Hematopoietic multipotent progenitor cell (in vitro differentiated cells): ENCODE measurements around the gene SLC12A7. TPM values are rescaled to one million over a fixed set of nuclear protein-coding genes. Genes with fewer than 3 reads are reported as not detected.

ENCODE experiments used
- DNase-seq, 3 donors: peaks; one replicate each; pipeline ENCODE4 v3.0.0-alpha.2; 2011 to 2015; ENCODE audit warnings: low read depth in 2 of 3, low spot score in 2 of 3
- total RNA-seq: library from RNA; depleted of rRNA; stranded (reverse); fragments of >200 nt; gene quantifications from one replicate; pipeline ENCODE4 v1.2.3, GENCODE V29; 2012

Gene SLC12A7
- total RNA-seq, 1 donor, result 96.7 TPM

DNA sequence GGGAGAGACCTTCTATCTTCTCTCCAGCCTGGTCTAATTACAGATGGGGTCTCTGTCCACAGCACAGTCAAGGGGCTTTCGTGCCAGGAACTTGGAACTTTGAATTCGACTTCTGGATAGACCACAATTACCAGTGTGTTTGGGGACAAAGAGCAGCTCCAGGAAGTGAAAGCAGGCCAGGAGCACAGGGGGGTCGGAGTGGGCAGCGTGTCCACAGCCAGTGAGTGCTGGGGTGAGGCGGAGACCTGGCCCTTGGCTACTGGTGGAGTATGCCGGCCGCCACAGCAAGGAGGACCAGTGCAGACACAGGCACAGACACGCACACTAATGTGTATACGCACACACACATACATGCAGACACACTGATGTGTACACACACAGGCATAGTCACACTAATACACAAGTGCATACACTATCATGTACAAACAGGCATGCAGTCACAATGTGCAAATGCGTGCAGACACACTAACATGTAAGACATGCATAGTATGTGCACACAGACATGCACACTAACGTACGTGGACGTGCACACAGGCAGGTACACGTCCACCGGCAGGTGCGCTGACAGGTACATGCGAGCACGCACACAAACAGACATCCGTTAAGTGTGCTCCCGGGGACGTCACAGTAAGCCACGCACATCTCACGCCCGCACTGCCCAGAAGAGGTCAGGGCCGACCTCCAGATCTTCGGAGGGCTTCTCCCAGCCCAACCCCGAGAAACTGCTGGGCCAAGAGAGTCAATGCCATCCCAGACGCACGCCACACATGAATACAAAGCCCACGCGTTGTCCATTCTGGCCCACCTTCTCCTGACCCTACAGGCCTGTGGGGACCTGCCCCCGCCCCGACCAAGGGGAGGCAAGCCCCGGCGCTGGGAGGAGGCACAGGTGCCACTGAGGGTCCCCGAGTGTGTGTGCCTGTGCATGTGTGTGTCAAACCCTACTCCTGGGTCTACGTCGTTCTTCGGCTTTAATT is 56.8 kb downstream of the SLC12A7 start:
- peak in 1 of 3 donors; percentile 2 for DNase-seq

DNA sequence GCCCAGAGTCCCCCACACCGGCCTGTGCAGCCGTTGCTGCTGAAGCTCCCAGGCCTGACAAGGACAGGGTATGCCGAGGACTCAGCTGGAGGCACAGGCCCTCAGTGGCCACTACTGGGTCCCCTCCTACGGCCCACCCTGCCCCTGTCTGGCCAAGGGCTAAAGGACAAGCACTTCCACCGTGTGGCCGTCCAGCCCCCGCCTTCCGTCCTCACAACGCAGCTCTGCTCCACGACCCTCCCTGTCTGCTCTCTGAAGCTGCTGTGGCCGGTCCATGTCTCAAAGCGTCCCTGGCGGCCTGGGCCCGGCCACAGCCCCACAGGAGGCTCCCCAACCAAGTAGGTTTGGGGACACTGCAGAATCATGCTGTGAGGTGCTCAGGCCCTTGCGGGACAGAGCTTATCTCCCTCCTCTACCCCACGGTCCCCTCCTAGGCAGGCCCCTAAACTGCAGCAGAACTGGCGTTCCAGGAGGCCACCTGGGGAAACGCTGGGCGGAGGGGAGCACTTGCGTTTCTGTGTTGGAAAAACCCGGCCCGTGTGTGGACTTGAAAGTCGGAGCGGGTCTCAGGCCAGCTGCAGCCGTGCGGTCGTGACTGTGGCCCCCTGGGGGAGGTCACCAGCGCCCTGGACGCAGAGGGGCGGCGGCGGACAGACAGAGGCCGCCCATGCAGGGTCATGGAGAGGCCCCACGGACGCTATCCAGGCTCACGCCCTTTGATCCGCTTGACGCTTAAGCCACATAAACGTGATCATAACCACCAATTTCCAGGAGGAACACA is 57.7 kb downstream of the SLC12A7 start:
- DNase-seq, result no peak

DNA sequence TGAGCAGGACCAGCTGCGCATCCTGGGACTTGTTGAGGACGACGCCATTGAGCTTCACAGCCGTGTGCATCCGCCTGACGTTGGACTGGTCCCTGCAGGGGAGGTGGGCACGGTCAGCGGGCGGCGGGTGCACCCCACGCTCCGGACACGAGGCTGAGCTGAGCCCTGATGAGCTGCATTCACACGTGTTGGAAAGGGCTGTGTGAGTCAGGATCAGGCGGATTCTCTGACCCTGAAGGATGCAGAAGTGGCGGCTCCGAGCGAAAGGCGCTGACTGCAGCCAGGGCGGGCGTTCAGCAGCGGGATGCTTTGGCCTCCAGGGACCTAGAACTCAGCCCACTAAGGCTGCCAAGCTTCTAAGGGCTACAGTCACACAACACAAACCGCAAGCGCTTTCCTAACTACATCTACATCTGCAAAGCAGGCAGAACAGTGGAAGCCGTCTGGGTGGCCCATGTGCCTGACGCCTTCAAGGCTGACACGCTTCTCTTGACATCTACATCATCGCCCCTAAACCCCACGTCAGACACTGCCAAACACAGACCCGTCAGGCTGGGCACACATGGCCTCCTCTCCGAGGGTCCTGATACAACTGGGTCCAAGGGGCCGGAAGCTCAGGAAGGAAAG is 58.4 kb downstream of the SLC12A7 start:
- DNase-seq, result no peak

DNA sequence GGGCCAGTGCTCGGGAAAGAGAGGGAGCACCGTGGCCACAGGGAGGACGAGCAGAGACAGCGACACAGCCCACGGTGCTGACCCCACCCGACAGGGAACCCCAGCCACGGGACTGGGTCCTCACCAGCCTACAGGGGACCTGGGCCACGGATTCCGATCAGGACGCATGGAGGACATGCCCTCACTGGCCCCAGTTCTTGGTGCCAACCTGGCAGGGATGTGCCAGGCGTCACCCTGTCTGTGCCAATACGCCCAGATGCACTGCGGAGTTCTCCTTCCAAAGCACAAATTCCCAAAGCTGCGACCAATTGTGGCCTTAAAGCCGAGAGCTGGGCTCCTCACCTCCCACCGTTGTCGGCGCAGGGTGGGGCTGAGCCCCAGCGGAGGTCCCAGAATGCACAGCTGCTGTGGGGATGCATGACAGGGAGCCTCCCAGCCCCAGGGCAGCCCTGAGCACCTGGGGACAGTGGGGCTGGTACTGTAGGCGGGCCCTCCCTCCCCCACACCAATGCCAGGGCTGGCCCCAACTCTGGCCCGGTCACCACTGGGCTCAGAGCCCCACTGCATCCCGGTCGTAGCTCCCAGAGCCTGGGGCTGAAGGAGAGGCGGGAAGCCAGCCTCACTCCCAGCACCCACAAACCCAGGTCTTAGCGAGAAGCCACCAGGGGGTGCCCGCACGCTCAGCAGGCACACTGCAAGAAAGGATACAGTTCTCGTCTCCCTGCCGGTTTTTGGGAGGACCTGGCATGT is 59.0 kb downstream of the SLC12A7 start:
- DNase-seq, result no peak

DNA sequence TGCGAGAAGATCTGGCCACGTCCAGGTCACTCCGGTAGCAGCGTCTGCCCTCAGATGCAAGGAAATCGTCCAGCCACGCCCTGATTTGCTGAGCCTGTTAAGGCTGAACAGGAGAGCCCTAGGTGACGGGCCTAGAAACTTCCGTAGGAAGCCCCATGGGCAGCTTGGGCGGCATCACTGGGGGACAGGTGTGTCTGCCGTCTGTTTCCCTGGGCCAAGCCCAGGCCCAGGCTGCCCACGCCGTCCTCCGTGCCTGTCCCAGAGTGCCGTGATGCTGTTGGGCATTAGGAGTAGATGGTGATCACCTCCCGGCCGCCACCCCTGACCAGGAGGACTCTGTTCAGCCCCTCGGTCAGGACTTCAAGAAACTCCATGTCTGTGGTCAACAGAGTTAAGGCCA is 59.8 kb downstream of the SLC12A7 start:
- no peak for DNase-seq

DNA sequence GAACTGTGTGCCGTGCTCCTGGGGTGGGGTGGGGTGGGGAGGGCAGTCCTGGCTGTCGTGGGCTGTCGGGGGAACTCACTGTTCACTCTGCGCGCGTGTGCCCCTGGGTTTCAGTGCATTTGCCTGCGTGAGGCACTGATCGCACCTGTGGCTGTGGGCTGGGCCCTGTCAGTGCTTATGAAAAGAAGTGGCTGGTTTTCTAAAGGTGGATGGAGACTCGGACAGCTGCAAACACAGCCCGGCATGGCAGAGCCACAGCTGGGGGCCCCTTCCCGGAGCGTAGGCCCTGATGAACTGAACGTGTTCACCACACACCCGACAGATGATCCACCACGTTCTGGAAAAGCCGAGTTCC is 60.5 kb downstream of the SLC12A7 start:
- DNase-seq, result no peak

DNA sequence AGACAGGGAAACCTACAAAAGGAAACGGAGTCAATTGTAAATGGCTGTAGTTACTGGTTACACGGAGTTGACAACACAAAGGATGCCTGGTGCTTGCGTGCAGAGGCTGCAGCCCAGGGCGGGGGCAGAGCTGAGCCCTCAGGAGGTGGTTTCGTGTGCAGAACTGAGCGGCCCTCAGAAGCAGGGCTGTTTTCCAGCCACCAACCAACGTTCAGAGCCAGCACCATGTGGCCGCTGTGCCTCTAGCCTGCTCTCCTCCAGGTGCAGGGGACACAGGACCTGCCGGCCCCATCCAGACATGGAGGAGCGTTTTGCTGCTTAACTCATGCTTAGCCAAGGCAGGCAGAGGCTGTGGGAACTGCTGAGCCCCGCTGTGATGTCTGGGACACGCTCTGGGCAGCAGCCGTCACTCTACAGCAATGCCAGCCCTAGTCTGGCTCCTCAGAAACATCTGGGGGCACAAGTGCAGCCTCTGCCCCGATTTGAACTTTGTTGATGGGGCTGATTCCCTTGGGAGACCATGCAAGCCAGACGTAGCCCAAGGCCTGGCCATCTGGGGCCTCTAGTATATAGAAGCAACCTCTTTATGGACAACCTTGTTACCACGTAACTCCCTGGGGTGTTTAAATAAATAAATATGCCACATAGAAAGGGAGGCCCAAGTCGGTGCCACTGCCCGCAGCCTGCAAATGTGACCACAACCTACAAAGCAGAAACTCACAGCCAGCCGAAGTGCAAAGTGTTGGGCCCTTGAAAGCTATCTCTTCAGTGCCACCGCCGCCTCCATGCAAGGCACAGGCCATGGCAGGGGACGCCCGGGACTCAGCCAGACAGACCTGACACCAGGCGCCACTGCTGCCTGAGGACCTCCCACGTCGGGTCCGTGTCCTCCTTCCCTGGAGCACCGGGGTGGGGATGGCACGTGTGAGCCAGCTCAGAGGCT is 61.2 kb downstream of the SLC12A7 start:
- DNase-seq, result no peak

DNA sequence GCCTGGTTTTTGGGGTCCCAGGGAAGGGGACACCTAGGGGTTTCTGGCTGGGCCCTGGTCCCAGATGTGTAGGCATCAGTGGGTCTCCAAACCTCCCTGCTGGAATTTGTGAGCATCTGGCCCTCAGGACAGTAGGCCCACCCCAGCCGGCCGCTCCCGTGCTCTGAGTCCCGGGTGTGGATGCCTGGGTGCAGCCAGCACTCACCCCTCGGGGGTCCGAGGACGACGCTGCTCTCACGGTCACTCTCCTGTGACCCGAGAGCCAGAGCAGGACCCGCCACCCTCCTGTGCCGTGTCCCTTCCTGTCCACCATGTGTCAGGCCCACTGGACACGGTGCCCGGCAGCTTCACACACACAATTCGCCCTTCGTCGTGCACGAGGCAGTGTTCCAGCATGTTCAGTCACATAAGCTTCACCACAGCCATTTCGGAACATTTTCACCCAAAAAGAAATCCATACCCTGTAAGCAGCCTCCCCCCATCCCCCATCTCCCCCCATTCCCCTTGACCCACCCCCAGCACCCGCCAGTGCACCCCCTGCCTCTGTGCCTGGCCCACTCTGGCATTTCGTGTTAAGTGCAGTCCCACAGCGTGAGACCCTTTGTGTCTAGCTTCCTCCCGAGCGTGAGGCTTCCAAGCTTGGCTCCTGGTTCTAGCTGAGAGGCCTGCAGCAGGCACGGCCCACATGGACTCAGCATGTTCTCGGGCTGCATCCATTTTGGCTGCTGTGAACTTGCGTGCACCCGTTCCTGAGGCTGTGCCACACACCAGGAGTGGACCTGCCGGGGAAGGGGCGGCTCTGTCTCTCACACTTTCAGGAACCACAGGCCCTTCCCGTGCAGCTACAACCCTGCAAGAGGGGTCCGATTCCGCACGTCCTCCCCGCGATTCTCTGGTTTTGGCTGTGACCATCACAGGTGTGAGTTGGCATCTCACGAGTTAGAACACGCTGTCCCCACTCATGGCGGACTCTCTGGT is 62.7 kb downstream of the SLC12A7 start:
- no peak for DNase-seq

DNA sequence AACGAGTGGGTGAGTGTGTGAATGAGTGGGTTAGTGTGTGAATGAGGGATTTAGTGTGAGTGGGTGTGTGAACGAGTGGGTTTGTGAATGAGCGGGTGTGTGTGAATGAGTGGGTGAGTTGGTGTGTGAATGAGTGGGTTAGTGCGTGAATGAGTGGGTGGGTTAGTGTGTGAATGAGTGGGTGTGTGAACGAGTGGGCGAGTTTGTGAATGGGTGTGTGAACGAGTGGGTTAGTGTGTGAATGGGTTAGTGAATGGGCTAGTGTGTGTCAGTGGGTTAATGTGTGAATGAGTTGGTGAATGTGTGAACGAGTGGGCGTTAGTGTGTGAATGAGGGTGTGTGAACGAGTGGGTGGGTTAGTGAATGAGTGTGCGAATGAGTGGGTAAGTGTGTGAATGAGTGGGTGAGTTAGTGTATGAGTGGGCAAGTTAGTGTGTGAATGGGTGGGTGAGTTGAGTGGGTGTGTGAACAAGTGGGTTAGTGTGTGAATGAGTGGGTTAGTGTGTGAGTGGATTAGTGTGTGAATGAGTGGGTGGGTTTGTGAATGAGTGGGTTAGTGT is 63.6 kb downstream of the SLC12A7 start:
- no peak for DNase-seq

DNA sequence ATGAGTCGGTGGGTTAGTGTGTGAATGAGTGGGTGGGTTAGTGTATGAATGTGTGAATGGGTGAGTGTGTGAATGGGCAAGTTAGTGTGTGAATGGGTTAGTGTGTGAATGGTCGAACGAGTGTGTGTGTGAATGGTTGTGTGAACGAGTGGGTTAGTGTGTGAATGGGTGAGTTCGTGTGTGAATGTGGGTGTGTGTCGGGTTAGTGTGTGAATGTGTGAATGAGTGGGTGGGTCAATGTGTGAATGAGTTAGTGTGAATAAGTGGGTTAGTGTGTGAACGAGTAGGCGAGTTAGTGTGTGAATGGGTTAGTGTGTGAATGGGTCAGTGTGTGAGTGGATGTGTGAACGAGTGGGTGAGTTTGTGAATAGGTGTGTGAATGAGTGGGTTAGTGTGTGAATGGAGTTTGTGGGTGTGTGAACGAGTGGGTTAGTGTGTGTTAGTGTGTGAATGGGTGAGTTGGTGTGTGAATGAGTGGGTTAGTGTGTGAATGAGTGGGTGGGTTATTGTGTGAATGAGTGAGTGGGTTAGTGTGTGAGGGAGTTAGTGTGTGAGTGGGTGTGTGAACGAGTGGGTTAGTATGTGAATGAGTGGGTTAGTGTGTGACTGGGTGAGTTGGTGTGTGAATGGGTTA is 64.4 kb downstream of the SLC12A7 start:
- DNase-seq, result no peak

DNA sequence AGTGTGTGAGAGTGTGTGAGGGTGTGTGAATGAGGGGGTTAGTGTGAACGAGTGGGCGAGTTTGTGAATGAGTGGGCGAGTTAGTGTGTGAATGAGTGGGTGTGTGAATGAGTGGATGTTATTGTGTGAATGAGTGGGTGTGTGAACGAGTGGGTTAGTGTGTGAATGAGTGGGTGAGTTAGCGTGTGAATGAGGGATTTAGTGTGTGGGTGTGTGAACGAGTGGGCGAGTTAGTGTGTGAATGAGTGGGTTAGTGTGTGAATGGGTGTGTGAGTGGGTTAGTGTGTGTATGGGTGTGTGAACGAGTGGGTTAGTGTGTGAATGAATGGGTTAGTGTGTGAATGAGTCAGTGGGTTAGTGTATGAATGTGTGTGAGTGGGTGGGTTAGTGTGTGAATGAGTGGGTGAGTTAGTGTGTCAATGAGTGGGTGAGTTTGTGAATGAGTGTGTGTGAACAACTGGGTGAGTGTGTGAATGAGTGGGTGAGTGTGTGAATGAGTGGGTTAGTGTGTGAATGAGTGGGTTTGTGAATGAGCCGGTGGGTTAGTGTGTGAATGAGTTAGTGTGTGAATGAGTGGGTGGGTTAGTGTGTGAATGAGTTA is 65.8 kb downstream of the SLC12A7 start:
- no peak for DNase-seq

DNA sequence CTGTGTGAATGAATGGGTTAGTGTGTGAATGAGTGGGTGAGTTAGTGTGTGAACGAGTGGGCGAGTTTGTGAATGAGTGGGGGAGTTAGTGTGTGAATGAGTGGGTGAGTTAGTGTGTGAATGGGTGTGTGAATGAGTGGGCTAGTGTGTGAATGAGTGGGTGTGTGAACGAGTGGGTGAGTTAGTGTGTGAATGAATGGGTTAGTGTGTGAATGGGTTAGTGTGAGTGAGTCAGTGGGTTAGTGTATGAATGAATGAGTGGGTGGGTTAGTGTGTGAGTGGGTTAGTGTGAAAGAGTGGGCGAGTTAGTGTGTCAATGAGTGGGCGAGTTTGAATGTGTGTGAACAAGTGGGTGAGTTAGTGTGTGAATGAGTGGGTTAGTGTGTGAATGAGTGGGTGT is 67.7 kb downstream of the SLC12A7 start:
- no peak for DNase-seq

DNA sequence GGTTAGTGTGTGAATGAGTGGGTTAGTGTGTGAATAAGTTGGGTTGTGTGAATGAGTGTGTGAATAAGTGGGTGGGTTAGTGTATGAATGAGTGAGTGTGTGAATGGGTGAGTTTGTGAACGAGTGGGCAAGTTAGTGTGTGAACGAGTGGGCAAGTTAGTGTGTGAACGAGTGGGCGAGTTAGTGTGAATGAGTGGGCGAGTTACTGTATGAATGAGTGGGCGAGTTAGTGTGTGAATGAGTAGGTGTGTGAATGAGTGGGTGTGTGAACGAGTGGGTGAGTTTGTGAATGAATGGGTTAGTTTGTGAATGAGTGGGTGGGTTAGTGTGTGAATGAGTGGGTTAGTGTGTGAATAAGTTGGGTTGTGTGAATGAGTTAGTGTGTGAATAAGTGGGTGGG is 68.5 kb downstream of the SLC12A7 start:
- no peak for DNase-seq

DNA sequence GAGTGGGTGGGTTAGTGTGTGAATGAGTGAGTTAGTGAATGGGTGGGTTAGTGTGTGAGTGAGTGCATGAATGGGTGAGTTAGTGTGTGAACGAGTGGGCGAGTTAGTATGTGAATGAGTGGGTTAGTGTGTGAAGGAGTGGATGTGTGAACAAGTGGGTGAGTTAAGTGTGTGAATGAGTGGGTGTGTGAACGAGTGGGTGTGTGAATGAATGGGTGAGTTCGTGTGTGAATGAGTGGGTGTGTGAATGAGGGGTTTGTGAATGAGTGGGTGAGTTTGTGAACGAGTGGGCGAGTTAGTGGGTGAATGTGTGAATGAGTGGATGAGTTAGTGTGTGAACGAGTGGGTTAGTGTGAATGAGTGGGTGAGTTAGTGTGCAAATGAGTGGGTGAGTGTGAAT is 69.2 kb downstream of the SLC12A7 start:
- DNase-seq, result no peak

DNA sequence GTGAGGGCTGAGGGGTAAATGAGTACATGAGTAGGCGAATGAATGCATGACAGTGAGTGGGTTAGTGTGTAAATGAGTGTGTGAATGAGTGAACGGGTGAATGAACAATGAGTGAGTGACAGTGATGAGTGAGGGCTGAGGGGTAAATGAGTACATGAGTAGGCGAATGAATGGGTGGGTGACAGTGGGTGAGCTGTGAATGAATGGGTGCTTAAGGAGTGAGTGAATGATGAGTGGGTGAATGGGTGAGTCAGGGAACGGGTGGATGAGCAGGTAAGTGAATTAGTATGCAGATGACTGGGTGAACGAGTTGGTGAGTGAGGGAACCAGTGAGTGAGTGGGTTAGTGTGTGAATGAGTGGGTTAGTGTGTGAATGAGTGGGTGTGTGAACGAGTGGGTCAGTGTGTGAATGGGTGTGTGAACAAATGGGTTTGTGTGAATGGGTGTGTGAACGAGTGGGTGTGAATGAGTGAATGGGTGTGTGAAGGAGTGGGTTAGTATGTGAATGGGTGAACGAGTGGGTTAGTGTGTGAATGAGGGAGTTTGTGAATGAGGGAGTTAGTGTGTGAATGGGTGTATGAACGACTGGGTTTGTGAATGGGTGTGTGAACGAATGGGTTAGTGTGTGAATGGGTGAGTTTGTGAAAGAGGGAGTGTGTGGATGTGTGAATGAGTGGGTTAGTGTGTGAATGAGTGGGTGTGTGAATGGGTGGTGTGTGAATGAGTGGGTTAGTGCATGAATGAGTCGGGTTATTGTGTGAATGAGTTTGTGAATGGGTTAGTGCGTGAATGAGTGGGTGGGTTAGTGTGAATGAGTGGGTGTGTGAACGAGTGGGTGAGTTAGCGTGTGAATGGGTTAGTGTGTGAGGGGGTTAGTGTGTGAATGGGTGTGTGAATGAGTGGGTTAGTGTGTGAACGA is 70.4 kb downstream of the SLC12A7 start:
- no peak for DNase-seq

DNA sequence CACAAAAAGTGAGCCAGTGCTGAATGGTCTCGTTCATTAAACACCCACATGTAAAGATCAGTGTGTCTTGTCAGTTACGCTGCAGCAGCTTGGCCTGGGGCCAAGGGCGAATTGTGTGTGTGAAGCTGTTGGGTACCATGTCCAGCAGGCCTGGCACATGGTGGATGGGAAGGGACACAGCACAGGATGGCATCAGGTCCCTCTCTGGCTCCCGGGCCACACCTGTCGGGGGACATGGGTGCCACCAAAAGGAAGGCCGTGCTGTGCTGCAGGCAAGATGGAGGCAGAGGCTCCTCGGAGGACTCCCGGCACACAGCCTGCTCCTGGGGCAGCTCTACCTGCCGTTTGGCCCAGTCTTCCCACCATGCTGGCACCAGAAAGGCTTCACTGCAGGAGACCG is 71.3 kb downstream of the SLC12A7 start:
- no peak for DNase-seq
